K562 (cell line): ENCODE measurements around the gene CTNNA3. TPM values are rescaled to one million over a fixed set of nuclear protein-coding genes. Genes with fewer than 3 reads are reported as not detected.
"Not testable (repeated sequence)": the region's sequence is repeated elsewhere in the genome, so short reads cannot be mapped to it uniquely, and the experiment has no call there.

Source experiments
- ATAC-seq: fragments of 200-7000 bp; cut with Tn5 transposase; 3 replicates; pipeline ENCODE4 v1.9.1; 2020; ENCODE audit warnings: moderate library complexity
- BruUV-seq: library from RNA; stranded (reverse); fragments of 400-500 nt; replicated peaks from 2 replicates; lab custom pipeline; 2021; lab: Mats Ljungman, UMichigan
- CTCF ChIA-PET: fragments of 300-600 bp; formaldehyde crosslinking; extraction: SDS; loops from one replicate; lab custom pipeline; 2021; ENCODE audit warnings: low intra/inter-chr PET ratio; lab: Yijun Ruan, JAX
- POLR2A ChIA-PET: fragments of 300-600, 350-650 bp; sonication (Branson Sonifier 250); formaldehyde crosslinking; extraction: SDS; loops from one replicate; lab custom pipeline; 2021; ENCODE audit warnings: antibody characterized with exemption, inconsistent platforms; lab: Yijun Ruan, JAX
- DNase-seq, 4 experiments: peaks; one replicate each; pipeline versions ENCODE4 v3.0.0 to v3.0.0-alpha.2; 2011 to 2018; ENCODE audit warnings: low spot score in 3 of 4, mixed read lengths in 3 of 4; ENCODE audit errors: extremely low read depth in 1 of 4
- FAIRE-seq: peaks from 2 replicates; lab custom pipeline; 2011; peaks lifted over from hg19 to GRCh38; lab: Jason Lieb, UNC
- H2AFZ ChIP-seq: 2 replicates; pipeline ENCODE4 v1.6.0; 2011; ENCODE audit warnings: low read depth, low read length, control low read depth, inconsistent platforms
- H3K27ac ChIP-seq: fragments of 200-600 bp; 3 replicates; pipeline ENCODE4 v1.8.0; 2011; ENCODE audit warnings: low read depth, mild to moderate bottlenecking, control low read depth, inconsistent platforms, low read length, moderate library complexity, mixed read lengths; ENCODE audit errors: extremely low read depth
- H3K27me3 ChIP-seq, 2 experiments: fragments of 300-600 bp in 1 of 2; 2 replicates in 1 of 2; 3 replicates in 1 of 2; pipeline versions ENCODE4 v1.6.0 to v1.8.0; 2011; ENCODE audit warnings: inconsistent platforms in 2 of 2, low read length in 2 of 2, mild to moderate bottlenecking in 1 of 2, mixed read lengths in 1 of 2, moderate library complexity in 1 of 2; ENCODE audit not compliant: control insufficient read depth in 2 of 2, insufficient read depth in 2 of 2
- H3K36me3 ChIP-seq: fragments of 300-600 bp; 3 replicates; pipeline ENCODE4 v1.8.0; 2011; ENCODE audit warnings: mild to moderate bottlenecking, low read length, inconsistent platforms; ENCODE audit not compliant: control insufficient read depth, insufficient read depth
- H3K4me1 ChIP-seq, 2 experiments: fragments of 200-600 bp in 1 of 2; replicated peaks in 1 of 2; 2 replicates in 1 of 2; 3 replicates in 1 of 2; pipeline versions ENCODE4 v1.5.1 to v1.8.0; 2011; ENCODE audit warnings: inconsistent platforms in 2 of 2, low read length in 2 of 2, mild to moderate bottlenecking in 1 of 2, mixed read lengths in 1 of 2, moderate library complexity in 1 of 2; ENCODE audit not compliant: control insufficient read depth in 2 of 2, insufficient read depth in 2 of 2
- H3K4me2 ChIP-seq: 2 replicates; pipeline ENCODE4 v1.6.1; 2011; ENCODE audit warnings: low read length, control low read depth, inconsistent platforms, mixed read lengths; ENCODE audit not compliant: insufficient read depth
- H3K4me3 ChIP-seq: fragments of 200-600 bp; sonication (generic), shearing (Covaris generic); 2 replicates; pipeline ENCODE4 v1.5.1; 2016; ENCODE audit warnings: control low read depth, inconsistent platforms
- H3K79me2 ChIP-seq: fragments of 200-600 bp; 3 replicates; pipeline ENCODE4 v1.8.0; 2011; ENCODE audit warnings: low read length, inconsistent platforms; ENCODE audit not compliant: control insufficient read depth, insufficient read depth
- H3K9ac ChIP-seq, 2 experiments: 2 replicates each; pipeline versions ENCODE4 v1.6.0 to v1.6.1; 2011; ENCODE audit warnings: low read depth in 2 of 2, low read length in 2 of 2, control low read depth in 1 of 2, inconsistent platforms in 1 of 2, mild to moderate bottlenecking in 1 of 2, mixed read lengths in 1 of 2; ENCODE audit not compliant: insufficient read depth in 1 of 2
- H3K9me1 ChIP-seq: one replicate; pipeline ENCODE4 v1.6.0; 2011; ENCODE audit warnings: inconsistent platforms, mild to moderate bottlenecking, low read length, moderate library complexity; ENCODE audit not compliant: control insufficient read depth, insufficient read depth
- H3K9me3 ChIP-seq: replicated peaks from 2 replicates; pipeline ENCODE4 v1.5.1; 2011; ENCODE audit warnings: low read depth, low read length, inconsistent platforms; ENCODE audit not compliant: control insufficient read depth, insufficient read depth
- H4K20me1 ChIP-seq: replicated peaks from 2 replicates; pipeline ENCODE4 v1.6.1; 2011; ENCODE audit warnings: low read length, inconsistent platforms, mixed read lengths; ENCODE audit not compliant: control insufficient read depth, insufficient read depth
- MCM7 ChIP-seq, 2 experiments: fragments of 450-650 bp; IDR thresholded peaks; 2 replicates each; pipeline ENCODE4 v1.6.1; 2016 to 2018
- TCFL5 ChIP-seq: fragments of 250-450 bp; sonication (Bioruptor Pico); conservative IDR thresholded peaks from 2 replicates; pipeline ENCODE4 v1.6.1; 2021; ENCODE audit warnings: mild to moderate bottlenecking, moderate library complexity, matching md5 sums
- ZBTB17 ChIP-seq: fragments of 450-650 bp; formaldehyde crosslinking; IDR thresholded peaks from 2 replicates; pipeline ENCODE4 v1.4.0; 2020; ENCODE audit warnings: mild to moderate bottlenecking
- ZNF146 ChIP-seq: IDR thresholded peaks from one replicate; pipeline ENCODE4 v1.6.1; 2018; ENCODE audit warnings: missing compliant biosample characterization; ENCODE audit not compliant: unreplicated experiment
- ZNF316 ChIP-seq: fragments of 450-650 bp; IDR thresholded peaks from 2 replicates; pipeline ENCODE4 v1.6.1; 2016
- ZNF609 ChIP-seq: sonication (generic); formaldehyde crosslinking; IDR thresholded peaks from 2 replicates; pipeline ENCODE4 v1.8.1; 2023; ENCODE audit warnings: missing genetic modification reagents, mild to moderate bottlenecking, borderline replicate concordance
- WGBS: fragments of 100-300 bp; shearing (Covaris generic); methylation state at CpG from one replicate; pipeline ENCODE4 v1.1.6; 2016; ENCODE audit warnings: low coverage, mixed read lengths; ENCODE audit not compliant: insufficient coverage; ENCODE audit errors: missing lambda C conversion rate; 5-methylcytosine and 5-hydroxymethylcytosine counted together
- in situ Hi-C: fragments of 300-500 bp; cut with MboI; formaldehyde crosslinking; loops from 4 replicates; pipeline ENCODE4 v1.15.0; 2018; ENCODE audit warnings: inconsistent platforms, mixed read lengths
- intact Hi-C: fragments of 100-400 bp; cut with micrococcal nuclease; formaldehyde crosslinking; loops from 2 replicates; pipeline ENCODE4 v1.14.2; 2022
- polyA plus RNA-seq, 8 experiments: library from polyadenylated mRNA; depleted of rRNA in 4 of 8; stranded (reverse) in 5 of 8; unstranded in 3 of 8; fragments of >200 nt; fragmentation: Nextera tagmentation in 2 of 8; fragmentation: Illumina TruSeq in 1 of 8; extraction: Ambion mirVana in 2 of 8; extraction: Trizol in 1 of 8; gene quantifications; 2 replicates each; pipeline versions ENCODE4 v1.2.1 to v1.2.3, GENCODE V29; 2011 to 2014; ENCODE audit warnings: inconsistent platforms in 1 of 8, missing spikeins in 1 of 8
- total RNA-seq, 7 experiments: library from RNA; depleted of rRNA in 6 of 7; stranded (reverse); fragments of >200 nt in 6 of 7; fragmentation: Illumina TruSeq in 2 of 7; extraction: Trizol in 2 of 7; gene quantifications; 2 replicates each; pipeline versions ENCODE4 v1.2.1 to v1.2.3, GENCODE V29; 2011 to 2021; ENCODE audit warnings: low replicate concordance in 1 of 7

Gene CTNNA3
- total and polyA plus RNA-seq, 9 of the 15 experiments (the other 6 are each of a cell fraction or from before 2014, with no cell fraction given): 0.04 TPM; not detected in 8

- DNase-seq, FAIRE-seq, POLR2A ChIA-PET, H3K4me2 ChIP-seq, H3K27ac ChIP-seq, H2AFZ ChIP-seq, intact Hi-C loops, H3K27me3 ChIP-seq, H3K9me3 ChIP-seq, H3K9ac ChIP-seq, CTCF ChIA-PET, H4K20me1 ChIP-seq, ATAC-seq, H3K4me1 ChIP-seq, H3K79me2 ChIP-seq, H3K36me3 ChIP-seq, in situ Hi-C loops, BruUV-seq, H3K9me1 ChIP-seq, H3K4me3 ChIP-seq: not testable (repeated sequence)
- peak; percentile 72 for TF ChIP-seq ZNF146 (CRISPR knock-in tag)
- 0% methylated on average over 4 of the region's 4 CpGs for WGBS
Measured at GRCh38 chr10:67716455-67716854, 20.5 kb upstream of the CTNNA3 start.

DNA sequence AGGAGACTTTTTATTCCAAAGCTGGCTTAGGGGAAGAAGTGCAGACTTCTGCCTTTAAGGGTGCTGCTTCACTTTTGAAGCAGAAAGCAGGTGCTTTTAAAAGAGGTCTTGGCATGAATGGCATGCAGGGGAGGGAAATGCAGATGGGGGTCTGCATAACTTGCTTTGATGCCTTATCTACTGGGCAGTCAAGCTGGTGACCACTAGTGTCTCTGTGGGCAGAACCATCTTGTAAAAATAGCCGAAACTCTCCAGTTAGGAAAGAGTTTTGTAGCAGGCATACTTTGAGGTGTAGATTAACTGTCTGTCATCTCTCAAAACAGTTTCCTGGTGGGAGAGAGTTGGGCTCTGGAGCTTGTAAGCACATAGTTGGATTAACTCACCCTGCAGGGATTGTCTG is 9.9 kb upstream of the CTNNA3 start:
- DNase-seq: peak in 1 of 4 experiments; percentile 2
- in situ Hi-C loops: no loop called here
- H3K4me3 ChIP-seq: no peak overlapping the region
- no peak overlapping the region for H3K27ac ChIP-seq
- H3K4me1 ChIP-seq: no peaks in the 10 kb centered on the region
- no peak for ATAC-seq
- no peaks in the 10 kb centered on the region for H3K27me3 ChIP-seq
- H3K79me2 ChIP-seq: no peaks in the 10 kb centered on the region
- POLR2A ChIA-PET: no interaction called here
- no peaks in the 10 kb centered on the region for H3K36me3 ChIP-seq
- no peaks in the 10 kb centered on the region for H3K9me3 ChIP-seq
- no peak for FAIRE-seq
- intact Hi-C loops: no loop called here
- no peak overlapping the region for H3K4me2 ChIP-seq
- H3K9ac ChIP-seq: no peak overlapping the region
- CTCF ChIA-PET: no interaction called here
- BruUV-seq: no TSS peak
- H4K20me1 ChIP-seq: no peaks in the 10 kb centered on the region
- WGBS: 0% methylated on average over 1 of the region's 1 CpG
- H3K9me1 ChIP-seq: no peaks in the 10 kb centered on the region
- H2AFZ ChIP-seq: no peak overlapping the region
- TF ChIP-seq ZBTB17 (CRISPR knock-in tag) (no peak), TCFL5 (CRISPR knock-in tag) (no peak), ZNF609 (CRISPR knock-in tag) (no peak), ZNF316 (no peak), MCM7 (IDR thresholded peaks at IDR 0.05) (no peak)
